Activated CD4-positive, alpha-beta T cell treated with anti-CD3 and anti-CD28 coated beads, Interleukin-2, Interleukin-6, amounts not matched to agents 100 ng/mL and 50 ng/mL, durations not matched to agents 16 hours and 8 hours (primary cell): ENCODE results near the gene MARF1.
"Not testable (repeated sequence)": the region's sequence is repeated elsewhere in the genome, so short reads cannot be mapped to it uniquely, and the experiment has no call there.

Experiments used
- DNase-seq: peaks from one replicate; pipeline ENCODE4 v3.0.0-alpha.2; 2020

MARF1 gene

DNA sequence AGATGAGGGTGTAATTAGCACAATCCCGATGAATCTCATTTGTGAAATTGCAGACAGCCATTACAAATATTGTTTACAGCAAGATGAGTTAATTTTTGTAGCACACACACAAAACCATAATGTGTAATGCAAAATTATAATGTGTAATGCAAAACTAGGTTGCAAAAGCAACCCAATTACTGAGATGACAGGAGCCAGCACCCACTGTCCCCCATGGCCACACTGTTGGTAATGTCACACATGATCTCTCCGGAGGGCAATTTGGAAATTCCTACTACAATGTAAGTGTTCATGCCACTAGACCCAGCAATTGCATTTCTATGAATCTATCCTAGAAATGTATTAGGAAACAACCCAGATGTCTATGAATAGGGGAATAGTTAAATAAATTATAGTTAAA is 76.9 kb downstream of the MARF1 start:
- DNase-seq, result no peak

DNA sequence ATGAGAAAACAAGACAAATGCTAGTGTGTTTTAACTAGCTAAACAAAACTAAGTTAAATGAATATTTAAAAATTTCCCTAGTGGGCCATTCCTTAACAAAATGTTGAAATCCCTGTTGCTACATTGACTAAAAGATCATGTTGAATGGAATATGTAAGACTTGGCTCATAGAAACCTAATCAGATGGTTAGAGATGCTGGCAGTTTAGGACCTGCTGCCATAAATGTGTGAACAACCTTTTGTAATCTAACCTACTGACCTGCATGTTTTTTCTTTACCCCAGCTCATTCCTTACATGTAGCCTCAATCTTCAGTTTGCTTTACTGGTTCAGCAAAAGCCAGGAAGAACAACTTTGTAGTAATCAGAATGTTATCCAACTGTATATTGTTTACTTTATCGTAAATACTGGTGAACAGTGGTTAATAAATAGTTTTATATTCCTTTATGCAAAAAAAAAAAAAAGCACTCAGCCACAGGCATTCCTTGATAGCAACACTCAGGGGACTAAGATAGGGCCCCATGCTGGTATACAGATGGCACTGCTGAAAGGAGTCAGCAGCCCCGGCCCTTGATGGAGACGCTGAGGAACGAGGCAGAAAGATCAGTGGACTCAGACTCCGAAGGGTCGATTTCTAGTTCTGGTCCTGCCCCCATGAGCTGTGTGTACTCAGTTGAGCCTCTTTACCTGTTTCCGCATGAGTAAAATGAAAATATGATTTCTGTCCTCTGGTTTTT is 78.2 kb downstream of the MARF1 start:
- no peak for DNase-seq

DNA sequence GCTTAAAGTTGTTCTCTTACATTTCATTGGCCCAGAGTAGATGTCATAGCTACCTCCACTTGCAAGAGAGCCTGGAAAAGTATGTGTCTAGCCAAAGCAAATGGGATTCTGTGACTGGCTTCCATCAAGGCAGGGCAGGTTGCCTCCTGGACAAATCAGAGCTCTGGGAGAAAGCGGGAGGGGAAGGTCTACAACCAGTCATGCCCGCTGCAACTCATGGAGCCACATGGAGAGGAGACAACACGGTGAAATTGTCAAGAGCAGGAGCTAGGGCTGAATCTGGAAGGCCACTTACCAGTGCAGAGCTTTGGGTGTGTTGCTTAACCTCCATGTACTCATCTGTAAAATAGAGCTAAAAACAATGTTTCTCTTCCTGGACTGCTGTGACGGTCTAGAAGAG is 83.8 kb downstream of the MARF1 start:
- DNase-seq, result no peak

DNA sequence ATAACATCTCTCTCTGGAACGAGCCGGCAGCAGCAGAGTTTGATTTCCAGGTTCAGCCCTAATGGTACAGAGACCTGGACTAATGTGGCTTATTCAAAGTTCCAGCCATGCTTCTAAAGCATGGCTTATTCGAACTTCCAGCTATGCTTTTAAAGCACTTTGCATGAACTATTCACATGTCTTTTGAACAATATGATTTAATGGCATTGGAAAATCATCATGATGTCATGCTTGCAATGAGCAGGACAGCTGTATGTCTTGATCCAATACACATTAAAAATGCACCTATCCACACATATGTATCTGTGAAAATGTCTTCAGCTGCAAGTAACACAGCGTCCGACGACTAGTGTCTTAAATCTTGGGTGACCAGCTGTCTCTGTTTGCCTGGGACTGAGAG is 85.7 kb downstream of the MARF1 start:
- DNase-seq, result no peak

DNA sequence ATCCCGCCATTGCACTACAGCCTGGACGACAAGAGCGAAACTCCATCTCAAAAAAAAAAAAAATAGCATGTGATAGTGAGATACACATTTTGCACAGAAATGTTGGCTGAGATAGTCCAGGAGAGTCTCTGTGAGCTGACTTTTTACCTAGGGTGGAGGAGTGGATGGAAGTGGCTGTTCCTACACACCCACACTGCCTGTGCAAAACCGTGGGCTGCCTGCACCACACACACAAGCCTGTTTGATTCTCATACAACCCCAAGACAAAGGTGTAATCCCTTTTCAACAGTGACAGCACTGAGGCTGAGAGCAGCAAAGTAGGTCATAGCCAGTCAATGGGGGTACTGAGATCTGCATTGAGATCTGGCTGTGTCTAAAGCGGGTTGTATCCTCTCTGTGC is 86.8 kb downstream of the MARF1 start:
- DNase-seq, result no peak

DNA sequence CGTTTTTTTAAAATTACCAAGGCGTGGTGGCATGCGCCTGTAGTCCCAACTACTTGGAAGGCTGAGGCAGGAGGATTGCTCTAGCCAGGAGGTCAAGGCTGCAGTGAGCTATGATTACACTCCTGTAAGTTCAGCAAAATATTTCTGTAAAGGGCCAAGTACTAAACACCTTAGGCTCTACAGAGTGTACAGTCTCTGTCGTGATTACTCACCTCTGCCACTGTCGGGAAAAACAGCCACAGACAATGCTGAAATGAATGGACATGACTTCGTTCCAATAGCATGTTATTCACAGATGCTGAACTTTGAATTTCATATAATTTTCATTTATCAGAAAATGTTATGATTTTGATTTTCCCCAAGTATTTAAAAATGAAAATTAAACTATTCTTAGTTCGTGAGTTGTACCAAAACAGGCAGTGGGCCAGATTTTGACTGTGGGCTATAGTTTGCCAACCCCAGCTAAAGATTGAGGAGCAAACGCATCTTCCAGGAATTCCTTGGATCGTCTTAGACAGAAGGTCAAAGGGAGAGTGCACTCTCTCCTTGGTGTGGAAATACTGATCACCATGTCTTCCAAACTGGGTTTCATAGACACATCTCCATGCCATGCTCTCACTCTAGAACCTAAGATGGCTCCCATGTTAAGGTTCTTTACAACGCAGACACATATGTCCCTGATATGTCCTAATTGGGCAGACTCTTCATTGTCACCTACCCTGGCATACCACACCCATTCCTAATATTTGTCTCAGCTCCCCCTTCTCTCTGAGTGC is 89.5 kb downstream of the MARF1 start:
- peak; percentile 42 for DNase-seq

DNA sequence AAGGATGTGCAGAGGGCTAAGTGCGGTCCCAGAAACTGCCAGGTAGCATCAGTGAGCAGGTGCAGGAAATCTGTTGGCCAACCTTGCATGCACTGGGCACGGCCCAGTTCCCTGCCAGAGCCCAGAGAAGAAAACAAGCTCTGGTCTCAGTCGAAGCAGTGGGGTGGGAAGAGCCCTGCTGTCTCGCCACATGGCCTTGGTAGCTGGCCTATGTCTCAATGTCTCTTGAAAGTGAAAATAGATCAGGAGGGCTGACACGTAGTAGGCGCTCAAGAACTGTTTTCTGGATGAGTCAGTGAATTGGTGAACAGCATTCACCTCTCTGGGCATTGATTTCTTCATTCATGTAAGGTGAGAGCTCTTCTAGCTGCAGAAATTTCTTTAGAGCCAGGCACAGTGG is 90.4 kb downstream of the MARF1 start:
- DNase-seq, result peak; percentile 45

DNA sequence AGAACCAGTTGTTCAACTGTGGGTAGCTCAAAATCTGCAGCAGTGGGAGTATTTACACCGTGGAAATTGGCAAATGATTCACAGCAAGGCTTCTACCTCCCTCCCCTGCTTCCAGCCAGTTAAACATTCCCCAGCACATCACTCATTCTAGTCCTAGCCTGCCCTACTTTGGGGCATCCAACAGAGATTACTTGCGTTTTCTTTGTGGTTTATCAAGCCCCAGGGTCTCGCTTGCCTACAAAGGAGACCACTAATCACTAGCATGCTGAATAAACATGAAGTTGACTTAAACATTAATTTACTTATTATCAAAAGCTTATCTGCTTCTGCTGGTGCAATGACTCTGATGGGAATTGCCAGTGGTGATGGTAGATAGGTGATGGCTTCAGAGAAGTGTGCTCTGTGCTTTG is 94.5 kb downstream of the MARF1 start:
- no peak for DNase-seq

DNA sequence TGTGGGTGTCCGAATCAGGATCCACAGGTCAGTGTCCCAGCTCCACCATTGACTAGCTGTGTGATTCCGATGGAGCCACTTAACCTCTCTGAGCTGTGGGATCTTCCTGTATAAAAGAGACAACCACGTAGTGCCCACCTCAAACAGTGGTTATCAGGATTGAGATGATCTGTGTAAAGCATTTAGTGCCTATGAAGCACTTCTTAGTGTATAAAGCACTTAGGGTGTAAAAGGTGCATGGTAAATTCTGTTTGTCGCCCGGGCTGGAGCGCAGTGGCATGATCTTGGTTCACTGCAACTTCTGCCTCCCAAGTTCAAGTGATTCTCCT is 95.2 kb downstream of the MARF1 start:
- no peak for DNase-seq

DNA sequence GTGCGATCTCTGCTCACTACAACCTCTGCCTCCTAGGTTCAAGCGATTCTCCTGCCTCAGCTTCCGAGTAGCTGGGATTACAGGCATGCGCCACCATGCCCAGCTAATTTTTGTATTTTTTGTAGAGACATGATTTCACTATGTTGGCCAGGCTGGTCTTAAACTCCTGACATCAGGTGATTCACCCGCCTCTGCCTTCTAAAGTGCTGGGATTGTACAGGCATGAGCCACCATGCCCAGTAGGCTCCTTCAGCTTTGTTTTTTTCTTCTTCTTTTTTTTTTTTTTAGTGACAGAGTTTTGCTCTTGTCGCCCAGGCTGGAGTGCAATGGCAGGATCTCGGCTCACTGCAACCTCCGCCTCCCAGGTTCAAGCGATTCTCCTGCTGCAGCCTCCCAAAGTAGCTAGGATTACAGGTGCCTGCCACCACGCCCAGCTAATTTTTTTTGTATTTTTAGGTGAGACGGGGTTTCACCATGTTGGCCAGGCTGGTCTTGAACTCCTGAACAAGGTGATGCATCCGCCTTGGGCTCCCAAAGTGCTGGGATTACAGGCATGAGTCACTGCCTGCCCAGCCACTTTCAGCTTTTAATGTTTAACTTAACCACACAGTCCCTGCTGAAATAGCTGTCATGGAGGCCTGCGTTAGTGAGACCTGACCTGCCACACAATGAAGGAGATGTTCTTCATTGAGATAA is 95.7 kb downstream of the MARF1 start:
- DNase-seq, result not testable (repeated sequence)

DNA sequence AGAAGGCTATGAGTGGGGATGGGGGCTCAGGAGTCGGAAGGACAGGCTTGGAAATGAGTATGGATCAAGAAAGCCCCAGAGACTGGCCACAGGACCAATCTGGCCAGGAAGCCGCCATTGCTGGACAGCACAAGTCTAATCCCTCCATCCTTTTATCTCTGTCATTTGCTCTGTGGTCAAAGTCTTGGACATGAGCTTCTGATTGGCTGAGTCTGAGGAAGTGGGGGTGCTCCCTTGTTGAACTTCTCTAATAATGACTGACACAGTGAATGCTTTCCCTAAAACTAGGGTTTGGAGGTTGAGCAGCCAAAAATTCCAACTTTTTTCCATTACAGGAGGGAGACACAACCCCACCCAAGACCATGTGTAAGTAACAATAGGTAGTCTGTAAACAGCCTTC is 97.4 kb downstream of the MARF1 start:
- DNase-seq, result no peak

DNA sequence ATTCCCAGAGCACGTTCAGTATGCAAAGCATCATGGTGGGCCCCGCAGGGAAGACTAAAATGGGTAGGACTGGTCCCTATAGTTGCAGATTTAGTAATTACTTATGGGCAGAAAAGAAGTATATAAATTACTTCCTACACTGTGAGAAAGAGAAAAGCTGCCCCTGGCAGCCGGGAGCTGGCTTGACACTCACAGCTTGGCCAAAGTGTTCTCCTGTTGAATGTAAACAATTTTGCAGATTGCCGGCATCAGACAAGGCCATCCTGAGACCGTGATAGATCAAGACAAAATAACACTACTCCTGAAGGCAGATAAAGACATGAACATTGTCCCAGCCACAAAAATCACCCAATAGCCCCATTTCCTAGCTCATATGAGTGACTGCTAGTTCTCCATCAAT is 98.5 kb downstream of the MARF1 start:
- DNase-seq, result no peak
